ENCODE results near the gene SFSWAP.

- no peak for TF ChIP-seq CTCF (IDR thresholded peaks at IDR 0.05)
- no peak for TF ChIP-seq ZNF416 (CRISPR knock-in tag; IDR thresholded peaks at IDR 0.05)
- no peak for TF ChIP-seq ELF4 (CRISPR knock-in tag; IDR thresholded peaks at IDR 0.05; ENCODE audit: low read depth)
These were observed 38.9 kb downstream of the SFSWAP start for GRCh38 chr12:131749618-131750315.
